ENCODE measurements around the gene LLCFC1. TPM values are rescaled to one million over a fixed set of nuclear protein-coding genes. Genes with fewer than 3 reads are reported as not detected.
A peak's percentile ranks its signal among the peaks of the same experiment; 100 is the strongest.

Gene LLCFC1
- total RNA-seq, 2 donors from 2014 or later, result 6.4 TPM; not detected in 1

DNA sequence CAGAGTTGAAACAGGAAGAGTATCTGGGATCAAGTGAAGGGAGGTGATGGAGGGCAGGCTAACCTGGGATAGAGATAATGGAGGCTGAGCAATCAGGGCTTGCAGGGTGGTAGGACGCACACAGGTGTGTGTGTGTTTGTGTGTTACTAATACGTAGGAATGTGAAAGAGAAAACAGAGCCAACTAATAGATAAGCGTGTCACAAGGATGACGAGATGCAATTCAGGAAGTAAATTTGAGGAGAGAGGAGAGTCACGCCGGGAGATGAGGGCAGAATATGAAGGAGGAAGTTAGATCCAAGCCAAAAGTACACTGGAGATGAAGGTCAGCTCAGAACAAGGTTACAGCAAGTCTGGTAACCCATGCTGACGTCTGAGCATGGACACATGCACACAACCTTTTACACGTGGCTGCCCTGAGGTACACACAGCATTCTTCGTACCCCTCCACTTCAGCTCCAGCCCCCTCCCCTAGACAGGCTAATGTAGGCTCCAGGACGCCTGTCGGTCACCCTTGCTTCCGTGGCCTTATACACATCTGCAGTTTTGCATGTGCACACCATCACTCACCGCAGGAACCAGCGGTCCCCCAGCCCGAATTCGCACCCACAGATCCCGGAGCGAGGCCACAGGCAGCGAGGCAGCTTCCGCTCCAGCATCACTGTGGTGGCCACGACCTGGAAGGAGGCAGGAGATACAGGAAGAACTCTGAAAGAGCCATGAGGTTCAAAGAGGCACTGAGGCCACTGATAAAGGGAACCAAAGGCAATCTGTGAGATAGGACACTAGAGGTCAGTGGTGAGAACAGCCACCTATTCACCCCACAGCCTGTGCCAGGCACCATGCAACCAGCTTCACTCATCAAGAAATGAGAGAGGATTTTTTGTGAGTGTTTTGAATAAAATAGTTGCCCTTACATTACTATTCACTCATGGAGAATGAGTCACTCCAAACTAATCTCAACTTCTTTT lies 30.1 kb upstream of the LLCFC1 start:
- intact Hi-C loops (cut with DNase I), result no loop called here
- Histone ChIP-seq H3K4me1 (replicated peaks) (no peaks in the 10 kb centered on the region), H3K27me3 (replicated peaks; ENCODE audit: insufficient read depth) (no peaks in the 10 kb centered on the region), H3K4me3 (no peak overlapping the region), H3K9me3 (no peaks in the 10 kb centered on the region), H3K36me3 (no peaks in the 10 kb centered on the region), H3K27ac (no peak overlapping the region)
- 81% methylated on average over 21 of the region's 21 CpGs for WGBS
- no peak for DNase-seq (ENCODE audit: low spot score)
- TF ChIP-seq CTCF (IDR thresholded peaks at IDR 0.05), result no peak
- no peak for TF ChIP-seq POLR2AphosphoS5 (IDR thresholded peaks at IDR 0.05)
- TF ChIP-seq POLR2A (IDR thresholded peaks at IDR 0.05), result no peak

GRCh38 chr7:142910031-142910433 lies 29.3 kb upstream of the LLCFC1 start:
- no peak overlapping the region for H3K27ac ChIP-seq
- no peaks in the 10 kb centered on the region for H3K9me3 ChIP-seq
- DNase-seq (ENCODE audit: low spot score), result no peak
- 41% methylated on average over 2 of the region's 2 CpGs for WGBS
- no peaks in the 10 kb centered on the region for H3K36me3 ChIP-seq
- intact Hi-C loops (cut with DNase I), result no loop called here
- H3K27me3 ChIP-seq (replicated peaks; ENCODE audit: insufficient read depth), result no peaks in the 10 kb centered on the region
- TF ChIP-seq CTCF (IDR thresholded peaks at IDR 0.05) (no peak), POLR2A (IDR thresholded peaks at IDR 0.05) (no peak), POLR2AphosphoS5 (IDR thresholded peaks at IDR 0.05) (no peak)
- H3K4me3 ChIP-seq, result no peak overlapping the region
- H3K4me1 ChIP-seq (replicated peaks), result peaks cover 2% of the 10 kb centered on the region

DNA sequence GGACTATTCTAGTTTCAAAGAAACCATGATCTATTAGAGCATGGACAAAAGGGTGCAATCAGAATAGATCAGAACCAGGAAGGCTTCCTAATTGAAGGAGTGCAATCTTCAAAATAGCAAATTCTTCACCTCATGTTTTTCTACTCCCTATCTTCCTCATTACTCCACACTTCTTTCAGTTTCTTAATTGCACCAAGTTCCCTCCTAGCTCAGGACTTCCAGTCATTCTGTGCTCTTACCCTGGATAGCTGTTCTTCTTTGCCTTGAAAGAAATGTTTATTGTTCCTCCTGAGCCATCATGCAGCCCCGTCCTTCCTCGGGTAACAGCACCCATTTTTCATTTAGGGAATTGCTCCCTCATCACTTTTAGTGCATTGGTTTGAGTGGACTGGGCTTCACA lies 28.8 kb upstream of the LLCFC1 start:
- H3K36me3 ChIP-seq, result no peaks in the 10 kb centered on the region
- TF ChIP-seq POLR2AphosphoS5 (IDR thresholded peaks at IDR 0.05), result no peak
- no peak for TF ChIP-seq CTCF (IDR thresholded peaks at IDR 0.05)
- no peak for TF ChIP-seq POLR2A (IDR thresholded peaks at IDR 0.05)
- H3K9me3 ChIP-seq, result no peaks in the 10 kb centered on the region
- no peak overlapping the region for H3K4me3 ChIP-seq
- intact Hi-C loops (cut with DNase I), result no loop called here
- DNase-seq (ENCODE audit: low spot score), result no peak
- H3K27me3 ChIP-seq (replicated peaks; ENCODE audit: insufficient read depth), result no peaks in the 10 kb centered on the region
- H3K4me1 ChIP-seq (replicated peaks), result peaks cover 2% of the 10 kb centered on the region
- H3K27ac ChIP-seq, result no peak overlapping the region
- WGBS, result 79% methylated on average over 2 of the region's 2 CpGs

DNA sequence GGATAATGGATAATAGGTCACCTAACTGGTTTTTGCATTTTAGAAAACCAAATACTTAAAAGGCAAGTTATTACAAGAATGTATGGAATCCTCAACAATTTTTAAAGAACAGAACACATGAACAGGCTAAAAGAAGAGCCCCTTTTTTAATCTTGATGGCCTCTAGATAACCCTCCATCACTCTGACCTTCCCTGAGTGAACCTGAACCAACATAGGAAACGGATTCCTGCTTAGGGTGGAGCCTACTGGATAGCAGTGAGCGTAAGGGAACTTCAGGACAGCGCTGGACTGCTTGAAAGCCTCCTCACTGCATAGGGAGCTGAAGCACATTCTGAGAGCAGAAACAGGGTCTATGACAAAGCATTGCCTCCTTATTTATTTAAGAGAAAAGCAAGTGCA lies 26.2 kb upstream of the LLCFC1 start:
- WGBS, result 48% methylated on average over 3 of the region's 3 CpGs
- Histone ChIP-seq H3K36me3 (no peaks in the 10 kb centered on the region), H3K4me1 (replicated peaks) (peaks cover 2% of the 10 kb centered on the region), H3K9me3 (no peaks in the 10 kb centered on the region), H3K27ac (peak overlapping the region in 1 of 2 donors; percentile 62), H3K27me3 (replicated peaks; ENCODE audit: insufficient read depth) (no peaks in the 10 kb centered on the region), H3K4me3 (no peak overlapping the region)
- no peak for TF ChIP-seq CTCF (IDR thresholded peaks at IDR 0.05)
- TF ChIP-seq POLR2A (IDR thresholded peaks at IDR 0.05), result no peak
- no peak for TF ChIP-seq POLR2AphosphoS5 (IDR thresholded peaks at IDR 0.05)
- no peak for DNase-seq (ENCODE audit: low spot score)
- intact Hi-C loops (cut with DNase I), result no loop called here

DNA sequence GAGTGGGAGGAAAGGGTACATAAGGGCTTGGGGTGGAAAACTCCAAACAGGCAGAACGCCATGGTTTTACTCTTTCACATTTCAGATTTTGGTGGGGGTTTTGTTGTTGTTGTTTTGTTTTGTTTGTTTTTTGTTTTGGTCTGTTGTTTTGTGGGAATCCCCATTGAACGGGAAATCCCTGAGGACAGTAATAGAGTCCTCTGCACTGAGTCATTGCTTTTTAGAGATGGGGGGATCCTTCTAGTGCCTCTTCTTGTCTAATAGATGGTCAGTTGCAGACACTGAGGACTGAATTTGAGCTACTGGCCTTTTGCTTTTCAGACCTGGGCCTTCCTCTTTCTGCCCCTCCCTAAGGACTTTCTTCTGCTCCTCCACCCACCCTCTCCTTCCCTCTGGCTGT lies 25.7 kb upstream of the LLCFC1 start:
- Histone ChIP-seq H3K4me1 (replicated peaks) (peaks cover 2% of the 10 kb centered on the region), H3K36me3 (no peaks in the 10 kb centered on the region), H3K9me3 (no peaks in the 10 kb centered on the region), H3K27me3 (replicated peaks; ENCODE audit: insufficient read depth) (no peaks in the 10 kb centered on the region), H3K27ac (peak overlapping the region; percentile 50 to 62), H3K4me3 (no peak overlapping the region)
- no peak for DNase-seq (ENCODE audit: low spot score)
- TF ChIP-seq POLR2A (IDR thresholded peaks at IDR 0.05), result no peak
- TF ChIP-seq POLR2AphosphoS5 (IDR thresholded peaks at IDR 0.05), result no peak
- TF ChIP-seq CTCF (IDR thresholded peaks at IDR 0.05), result no peak
- WGBS, result 91% methylated on average over 2 of the region's 2 CpGs
- intact Hi-C loops (cut with DNase I), result no loop called here
